Measurements from ENCODE around the gene LSM4. TPM values are rescaled to one million over a fixed set of nuclear protein-coding genes. Genes with fewer than 3 reads are reported as not detected.
A peak's percentile ranks its signal among the peaks of the same experiment; 100 is the strongest.

The LSM4 gene
- total and polyA plus RNA-seq, 2 of the 13 experiments (the other 11 are each of a cell fraction or from before 2014, with no cell fraction given), result 65.8 to 166 TPM

GRCh38 chr19:18280247-18281081, 42.4 kb downstream of the LSM4 start (continued):
- no peak for TF ChIP-seq ZC3H4 (CRISPR knock-in tag; IDR thresholded peaks at IDR 0.05; ENCODE audit: borderline replicate concordance)
- TF ChIP-seq ZNF879 (CRISPR knock-in tag; IDR thresholded peaks at IDR 0.05), result no peak
- TF ChIP-seq PREB (CRISPR knock-in tag; IDR thresholded peaks at IDR 0.05), result no peak
- peak; percentile 69; the same call in 1 of the 2 replicates for TF ChIP-seq TFAP4 (IDR thresholded peaks at IDR 0.05; ENCODE audit: borderline replicate concordance, low read depth)
- no peak for TF ChIP-seq LCORL (IDR thresholded peaks at IDR 0.05)
- peak; percentile 49; the same call in 1 of the 2 replicates for TF ChIP-seq LCORL (CRISPR knock-in tag; IDR thresholded peaks at IDR 0.05)
- TF ChIP-seq ZNF710 (CRISPR knock-in tag; IDR thresholded peaks at IDR 0.05; ENCODE audit: borderline replicate concordance), result no peak
- no peak for TF ChIP-seq PHF21A (CRISPR knock-in tag; IDR thresholded peaks at IDR 0.05)
- TF ChIP-seq PCBP1 (IDR thresholded peaks at IDR 0.05; ENCODE audit: borderline replicate concordance, low read depth, low read length), result no peak
- TF ChIP-seq ZNF281 (CRISPR knock-in tag; IDR thresholded peaks at IDR 0.05; ENCODE audit: borderline replicate concordance), result no peak
- TF ChIP-seq ZNF256 (CRISPR knock-in tag; conservative IDR thresholded peaks at IDR 0.05), result no peak
- no peak for TF ChIP-seq ZFP36L1 (CRISPR knock-in tag; IDR thresholded peaks at IDR 0.05)
- no peak for TF ChIP-seq RNF219 (CRISPR knock-in tag; IDR thresholded peaks at IDR 0.05)
- no peak for TF ChIP-seq KLF13 (CRISPR knock-in tag; IDR thresholded peaks at IDR 0.05)
- TF ChIP-seq TARDBP (CRISPR knock-in tag; IDR thresholded peaks at IDR 0.05), result no peak
- no peak; the same call in 1 of the 2 replicates for TF ChIP-seq FOXJ3 (CRISPR knock-in tag; IDR thresholded peaks at IDR 0.05; ENCODE audit: borderline replicate concordance)
- TF ChIP-seq HDAC1 (CRISPR knock-in tag; IDR thresholded peaks at IDR 0.05), result 0 out of 2 replicates have a peak, but pooled peaks have one; percentile 19
- no peak for TF ChIP-seq ZNF577 (CRISPR knock-in tag; IDR thresholded peaks at IDR 0.05; ENCODE audit: borderline replicate concordance, low read depth)
- TF ChIP-seq FOXP1 (IDR thresholded peaks at IDR 0.05), result no peak
- TF ChIP-seq FOXP1 (CRISPR knock-in tag; IDR thresholded peaks at IDR 0.05), result no peak
- no peak for TF ChIP-seq PLRG1 (conservative IDR thresholded peaks at IDR 0.05)
